Measurements from ENCODE around the gene CDK2AP2. TPM values are rescaled to one million over a fixed set of nuclear protein-coding genes. Genes with fewer than 3 reads are reported as not detected.
A peak's percentile ranks its signal among the peaks of the same experiment; 100 is the strongest.

Gene CDK2AP2
- total and polyA plus RNA-seq, 2 experiments from 2014 or later: 48.6 to 120 TPM

DNA sequence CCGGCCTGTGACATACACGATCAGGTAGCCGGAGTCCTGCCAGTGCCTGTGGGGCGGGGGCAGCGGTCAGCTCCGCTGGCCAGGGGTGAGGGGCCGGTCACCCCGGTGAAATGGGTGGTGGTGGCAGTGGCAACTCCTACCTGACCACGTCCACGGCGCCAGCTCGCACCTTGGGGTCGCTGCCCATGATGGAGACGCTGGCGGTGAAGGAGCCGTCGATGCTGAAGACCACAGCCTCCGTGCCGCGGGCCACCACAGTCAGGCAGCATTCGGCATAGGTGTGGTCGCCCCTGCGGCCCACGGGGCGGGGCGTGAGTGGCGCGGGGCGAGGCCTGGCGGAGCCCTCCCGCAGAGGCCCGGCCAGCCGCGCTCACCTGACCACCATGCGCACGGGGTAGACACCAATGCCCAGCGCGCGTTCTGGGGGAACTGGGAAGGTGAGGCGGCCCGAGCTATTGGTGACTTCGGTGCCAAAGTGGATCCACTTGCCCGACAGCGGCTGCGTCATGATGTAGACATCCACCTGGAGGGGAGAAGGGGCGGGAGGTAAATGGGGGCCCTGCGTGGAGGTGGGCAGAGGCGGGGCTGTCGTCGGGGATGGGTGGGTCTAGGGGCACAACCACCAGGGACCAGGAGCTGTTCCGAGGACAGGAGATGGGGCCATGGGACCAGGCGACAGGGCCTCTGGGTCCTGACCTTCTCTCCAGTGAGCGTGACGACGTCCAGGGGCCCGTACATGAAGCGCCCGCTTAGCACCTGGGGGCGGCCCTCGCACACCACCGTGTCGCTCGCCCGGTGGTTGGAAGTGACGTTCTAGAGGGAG lies 14.2 kb downstream of the CDK2AP2 start (continued):
- TF ChIP-seq, protein P1, sequence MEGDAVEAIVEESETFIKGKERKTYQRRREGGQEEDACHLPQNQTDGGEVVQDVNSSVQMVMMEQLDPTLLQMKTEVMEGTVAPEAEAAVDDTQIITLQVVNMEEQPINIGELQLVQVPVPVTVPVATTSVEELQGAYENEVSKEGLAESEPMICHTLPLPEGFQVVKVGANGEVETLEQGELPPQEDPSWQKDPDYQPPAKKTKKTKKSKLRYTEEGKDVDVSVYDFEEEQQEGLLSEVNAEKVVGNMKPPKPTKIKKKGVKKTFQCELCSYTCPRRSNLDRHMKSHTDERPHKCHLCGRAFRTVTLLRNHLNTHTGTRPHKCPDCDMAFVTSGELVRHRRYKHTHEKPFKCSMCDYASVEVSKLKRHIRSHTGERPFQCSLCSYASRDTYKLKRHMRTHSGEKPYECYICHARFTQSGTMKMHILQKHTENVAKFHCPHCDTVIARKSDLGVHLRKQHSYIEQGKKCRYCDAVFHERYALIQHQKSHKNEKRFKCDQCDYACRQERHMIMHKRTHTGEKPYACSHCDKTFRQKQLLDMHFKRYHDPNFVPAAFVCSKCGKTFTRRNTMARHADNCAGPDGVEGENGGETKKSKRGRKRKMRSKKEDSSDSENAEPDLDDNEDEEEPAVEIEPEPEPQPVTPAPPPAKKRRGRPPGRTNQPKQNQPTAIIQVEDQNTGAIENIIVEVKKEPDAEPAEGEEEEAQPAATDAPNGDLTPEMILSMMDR (conservative IDR thresholded peaks at IDR 0.05; ENCODE audit: low read depth in 2 of 2): no peak
- TF ChIP-seq ZNF114 (CRISPR knock-in tag; IDR thresholded peaks at IDR 0.05): no peak

GRCh38 chr11:67492801-67493547 lies 15.0 kb downstream of the CDK2AP2 start:
- H3K4me2 ChIP-seq: no peak overlapping the region
- ATAC-seq (peak; percentile 75), DNase-seq (ENCODE audit: low spot score) (peak; percentile 72)
- H3K9me2 ChIP-seq (ENCODE audit: insufficient read depth): no peaks in the 10 kb centered on the region
- H3K4me1 Mint-ChIP-seq: no peaks in the 10 kb centered on the region; the same call in 2 of the 3 replicates
- no peak overlapping the region for H3K4me3 Mint-ChIP-seq
- peaks cover 4% of the 10 kb centered on the region; the same call in 1 of the 3 replicates for H3K36me3 Mint-ChIP-seq (ENCODE audit: low read depth)
- no peaks in the 10 kb centered on the region for H3K27me3 ChIP-seq (ENCODE audit: insufficient read depth)
- H3K4me3 ChIP-seq: no peak overlapping the region
- H3F3A ChIP-seq (replicated peaks; ENCODE audit: low read depth): 0 out of 2 replicates have a peak, but pooled peaks cover 3% of the 10 kb centered on the region
- TF ChIP-seq, protein P1 (conservative IDR thresholded peaks at IDR 0.05; ENCODE audit: low read depth in 2 of 2): peak in 1 of 2 experiments; percentile 21; a peak in 2 of 4 replicates
- TF ChIP-seq EZH2 (IDR thresholded peaks at IDR 0.05; ENCODE audit: low read depth, unreplicated experiment): no peak
- TF ChIP-seq CREB1 (CRISPR knock-in tag; IDR thresholded peaks at IDR 0.05; ENCODE audit: low read depth): no peak
- TF ChIP-seq, protein P2, sequence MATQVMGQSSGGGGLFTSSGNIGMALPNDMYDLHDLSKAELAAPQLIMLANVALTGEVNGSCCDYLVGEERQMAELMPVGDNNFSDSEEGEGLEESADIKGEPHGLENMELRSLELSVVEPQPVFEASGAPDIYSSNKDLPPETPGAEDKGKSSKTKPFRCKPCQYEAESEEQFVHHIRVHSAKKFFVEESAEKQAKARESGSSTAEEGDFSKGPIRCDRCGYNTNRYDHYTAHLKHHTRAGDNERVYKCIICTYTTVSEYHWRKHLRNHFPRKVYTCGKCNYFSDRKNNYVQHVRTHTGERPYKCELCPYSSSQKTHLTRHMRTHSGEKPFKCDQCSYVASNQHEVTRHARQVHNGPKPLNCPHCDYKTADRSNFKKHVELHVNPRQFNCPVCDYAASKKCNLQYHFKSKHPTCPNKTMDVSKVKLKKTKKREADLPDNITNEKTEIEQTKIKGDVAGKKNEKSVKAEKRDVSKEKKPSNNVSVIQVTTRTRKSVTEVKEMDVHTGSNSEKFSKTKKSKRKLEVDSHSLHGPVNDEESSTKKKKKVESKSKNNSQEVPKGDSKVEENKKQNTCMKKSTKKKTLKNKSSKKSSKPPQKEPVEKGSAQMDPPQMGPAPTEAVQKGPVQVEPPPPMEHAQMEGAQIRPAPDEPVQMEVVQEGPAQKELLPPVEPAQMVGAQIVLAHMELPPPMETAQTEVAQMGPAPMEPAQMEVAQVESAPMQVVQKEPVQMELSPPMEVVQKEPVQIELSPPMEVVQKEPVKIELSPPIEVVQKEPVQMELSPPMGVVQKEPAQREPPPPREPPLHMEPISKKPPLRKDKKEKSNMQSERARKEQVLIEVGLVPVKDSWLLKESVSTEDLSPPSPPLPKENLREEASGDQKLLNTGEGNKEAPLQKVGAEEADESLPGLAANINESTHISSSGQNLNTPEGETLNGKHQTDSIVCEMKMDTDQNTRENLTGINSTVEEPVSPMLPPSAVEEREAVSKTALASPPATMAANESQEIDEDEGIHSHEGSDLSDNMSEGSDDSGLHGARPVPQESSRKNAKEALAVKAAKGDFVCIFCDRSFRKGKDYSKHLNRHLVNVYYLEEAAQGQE (IDR thresholded peaks at IDR 0.05; ENCODE audit: unreplicated experiment): no peak
- no peak overlapping the region for H3K27ac ChIP-seq (ENCODE audit: low read depth)
- H3K27ac Mint-ChIP-seq: no peak overlapping the region
- no peaks in the 10 kb centered on the region; the same call in 1 of the 2 replicates for H4K20me1 ChIP-seq (replicated peaks; ENCODE audit: insufficient read depth)
- no peaks in the 10 kb centered on the region for H3K9me3 Mint-ChIP-seq
- H3K27me3 Mint-ChIP-seq (ENCODE audit: insufficient read depth, low read depth, poor library complexity): peaks cover 5% of the 10 kb centered on the region
- no peaks in the 10 kb centered on the region for H3K79me2 ChIP-seq (replicated peaks; ENCODE audit: insufficient read depth)
- no peaks in the 10 kb centered on the region; the same call in 1 of the 2 replicates for H3K36me3 ChIP-seq (ENCODE audit: insufficient read depth)
- H3K4me1 ChIP-seq (ENCODE audit: insufficient read depth): no peaks in the 10 kb centered on the region
- H2AFZ ChIP-seq: no peak overlapping the region

Measured in GM23338 (cell line).